A673 (cell line): ENCODE results near the gene IMMP2L. TPM values are rescaled to one million over a fixed set of nuclear protein-coding genes. Genes with fewer than 3 reads are reported as not detected.
"Not testable (repeated sequence)": the region's sequence is repeated elsewhere in the genome, so short reads cannot be mapped to it uniquely, and the experiment has no call there.

ENCODE experiments used
- BruUV-seq: library from RNA; stranded (reverse); fragments of 400-500 nt; replicated peaks from 2 replicates; lab custom pipeline; 2021; lab: Mats Ljungman, UMichigan
- CTCF ChIA-PET: fragments of 300-600 bp; sonication (Branson Sonifier 250); formaldehyde crosslinking; loops from one replicate; lab custom pipeline; 2022; ENCODE audit warnings: antibody characterized with exemption; lab: Charles Lee
- POLR2A ChIA-PET: fragments of 300-600 bp; sonication (Branson Sonifier 250); formaldehyde crosslinking; loops from one replicate; lab custom pipeline; 2022; ENCODE audit warnings: antibody characterized with exemption; ENCODE audit not compliant: low non-redundant PET; lab: Charles Lee
- DNase-seq: peaks from one replicate; pipeline ENCODE4 v3.0.0-alpha.2; 2015; ENCODE audit warnings: low spot score
- H3K27ac ChIP-seq: fragments of 200-600 bp; sonication (generic); 2 replicates; pipeline ENCODE4 v1.5.1; 2016; ENCODE audit warnings: mixed run types, low read depth, mild to moderate bottlenecking, mixed read lengths, antibody characterized with exemption, low read length; ENCODE audit not compliant: poor library complexity, severe bottlenecking
- H3K27me3 ChIP-seq: fragments of 200-600 bp; sonication (generic); replicated peaks from 2 replicates; pipeline ENCODE4 v1.6.1; 2017; ENCODE audit warnings: mixed run types, low read depth, mild to moderate bottlenecking, mixed read lengths, antibody characterized with exemption, low read length; ENCODE audit not compliant: insufficient read depth, poor library complexity
- H3K36me3 ChIP-seq: fragments of 200-600 bp; sonication (generic); 2 replicates; pipeline ENCODE4 v1.6.1; 2016; ENCODE audit warnings: mixed run types, mild to moderate bottlenecking, mixed read lengths, antibody characterized with exemption, low read length; ENCODE audit not compliant: insufficient read depth, poor library complexity, severe bottlenecking
- H3K4me1 ChIP-seq: fragments of 200-600 bp; sonication (generic); 2 replicates; pipeline ENCODE4 v1.6.1; 2017; ENCODE audit warnings: mixed run types, mild to moderate bottlenecking, mixed read lengths, antibody characterized with exemption, low read length; ENCODE audit not compliant: insufficient read depth, poor library complexity, severe bottlenecking
- H3K4me3 ChIP-seq: fragments of 200-600 bp; sonication (generic); 2 replicates; pipeline ENCODE4 v1.5.1; 2016; ENCODE audit warnings: low read depth, mixed run types, mild to moderate bottlenecking, mixed read lengths, low read length; ENCODE audit not compliant: poor library complexity, severe bottlenecking
- H3K9me3 ChIP-seq: fragments of 200-600 bp; sonication (generic); 2 replicates; pipeline ENCODE4 v1.6.1; 2016; ENCODE audit warnings: mixed run types, low read depth, mild to moderate bottlenecking, mixed read lengths, antibody characterized with exemption, low read length; ENCODE audit not compliant: poor library complexity, severe bottlenecking
- EZH2 ChIP-seq: fragments of 200-600 bp; sonication (generic); IDR thresholded peaks from 2 replicates; pipeline ENCODE4 v1.6.1; 2017; ENCODE audit warnings: borderline replicate concordance, low read depth, mild to moderate bottlenecking, mixed read lengths, antibody characterized with exemption, low read length; ENCODE audit not compliant: poor library complexity, severe bottlenecking
- intact Hi-C: fragments of 100-400 bp; cut with micrococcal nuclease; formaldehyde crosslinking; loops from one replicate; pipeline ENCODE4 v1.10.0; 2022; ENCODE audit not compliant: unreplicated experiment
- total RNA-seq: library from RNA; stranded (reverse); gene quantifications from 2 replicates; pipeline ENCODE4 v1.2.3, GENCODE V29; 2021
- TF ChIP-seq, protein P1 (sequence below): fragments of 300-800, 200-600 bp; sonication (generic); conservative IDR thresholded peaks from 2 replicates; pipeline ENCODE4 v1.5.1; 2017; ENCODE audit warnings: low read depth, mild to moderate bottlenecking, antibody characterized with exemption, low read length, moderate library complexity, mixed read lengths

Gene IMMP2L
- total RNA-seq, 1 experiment from 2014 or later = 10.0 TPM

DNA sequence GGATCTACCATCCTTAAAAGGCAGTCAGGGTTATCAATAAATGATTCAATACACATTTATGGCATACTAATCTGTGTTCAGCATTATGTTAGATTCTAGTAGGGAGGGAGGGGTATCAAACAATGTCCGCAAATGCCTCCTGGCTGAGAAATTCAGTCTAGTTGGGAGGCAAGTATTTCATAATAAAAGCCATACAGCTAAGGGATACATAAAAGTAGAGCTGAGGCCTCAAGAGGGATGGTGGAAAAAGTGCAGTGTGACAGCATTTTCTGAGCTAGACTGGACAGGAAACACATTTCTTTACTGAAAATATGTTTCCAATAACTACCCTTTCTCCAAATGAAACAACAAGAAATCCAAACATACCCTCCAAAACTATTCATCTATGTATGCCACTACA is 624.1 kb downstream of the IMMP2L start:
- H3K4me3 ChIP-seq = no peak overlapping the region
- no peak for DNase-seq
- no peak for TF ChIP-seq EZH2
- TF ChIP-seq, protein P1, sequence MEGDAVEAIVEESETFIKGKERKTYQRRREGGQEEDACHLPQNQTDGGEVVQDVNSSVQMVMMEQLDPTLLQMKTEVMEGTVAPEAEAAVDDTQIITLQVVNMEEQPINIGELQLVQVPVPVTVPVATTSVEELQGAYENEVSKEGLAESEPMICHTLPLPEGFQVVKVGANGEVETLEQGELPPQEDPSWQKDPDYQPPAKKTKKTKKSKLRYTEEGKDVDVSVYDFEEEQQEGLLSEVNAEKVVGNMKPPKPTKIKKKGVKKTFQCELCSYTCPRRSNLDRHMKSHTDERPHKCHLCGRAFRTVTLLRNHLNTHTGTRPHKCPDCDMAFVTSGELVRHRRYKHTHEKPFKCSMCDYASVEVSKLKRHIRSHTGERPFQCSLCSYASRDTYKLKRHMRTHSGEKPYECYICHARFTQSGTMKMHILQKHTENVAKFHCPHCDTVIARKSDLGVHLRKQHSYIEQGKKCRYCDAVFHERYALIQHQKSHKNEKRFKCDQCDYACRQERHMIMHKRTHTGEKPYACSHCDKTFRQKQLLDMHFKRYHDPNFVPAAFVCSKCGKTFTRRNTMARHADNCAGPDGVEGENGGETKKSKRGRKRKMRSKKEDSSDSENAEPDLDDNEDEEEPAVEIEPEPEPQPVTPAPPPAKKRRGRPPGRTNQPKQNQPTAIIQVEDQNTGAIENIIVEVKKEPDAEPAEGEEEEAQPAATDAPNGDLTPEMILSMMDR = no peak
- intact Hi-C loops = no loop called here
- no peaks in the 10 kb centered on the region for H3K9me3 ChIP-seq
- no TSS peak for BruUV-seq
- POLR2A ChIA-PET = no interaction called here
- H3K4me1 ChIP-seq = no peaks in the 10 kb centered on the region
- H3K36me3 ChIP-seq = no peaks in the 10 kb centered on the region
- H3K27ac ChIP-seq = no peak overlapping the region
- H3K27me3 ChIP-seq = no peaks in the 10 kb centered on the region
- CTCF ChIA-PET = no interaction called here

DNA sequence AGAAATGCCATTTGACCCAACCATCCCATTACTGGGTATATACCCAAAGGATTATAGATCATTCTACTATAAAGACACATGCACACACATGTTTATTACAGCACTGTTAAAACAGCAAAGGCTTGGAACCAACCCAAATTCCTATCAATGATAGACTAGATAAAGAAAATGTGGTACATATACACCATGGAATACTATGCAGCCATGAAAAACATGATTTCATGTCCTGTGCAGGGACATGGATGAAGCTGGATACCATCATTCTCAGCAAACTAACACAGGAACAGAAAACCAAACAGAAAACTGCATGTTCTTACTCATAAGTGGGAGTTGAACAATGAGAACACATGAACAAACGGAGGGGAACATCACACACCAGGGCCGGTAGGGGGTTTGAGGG is 625.6 kb downstream of the IMMP2L start:
- H3K27me3 ChIP-seq, H3K4me1 ChIP-seq, H3K27ac ChIP-seq, H3K9me3 ChIP-seq, intact Hi-C loops, CTCF ChIA-PET, H3K4me3 ChIP-seq, BruUV-seq, DNase-seq, H3K36me3 ChIP-seq, POLR2A ChIA-PET: not testable (repeated sequence)

DNA sequence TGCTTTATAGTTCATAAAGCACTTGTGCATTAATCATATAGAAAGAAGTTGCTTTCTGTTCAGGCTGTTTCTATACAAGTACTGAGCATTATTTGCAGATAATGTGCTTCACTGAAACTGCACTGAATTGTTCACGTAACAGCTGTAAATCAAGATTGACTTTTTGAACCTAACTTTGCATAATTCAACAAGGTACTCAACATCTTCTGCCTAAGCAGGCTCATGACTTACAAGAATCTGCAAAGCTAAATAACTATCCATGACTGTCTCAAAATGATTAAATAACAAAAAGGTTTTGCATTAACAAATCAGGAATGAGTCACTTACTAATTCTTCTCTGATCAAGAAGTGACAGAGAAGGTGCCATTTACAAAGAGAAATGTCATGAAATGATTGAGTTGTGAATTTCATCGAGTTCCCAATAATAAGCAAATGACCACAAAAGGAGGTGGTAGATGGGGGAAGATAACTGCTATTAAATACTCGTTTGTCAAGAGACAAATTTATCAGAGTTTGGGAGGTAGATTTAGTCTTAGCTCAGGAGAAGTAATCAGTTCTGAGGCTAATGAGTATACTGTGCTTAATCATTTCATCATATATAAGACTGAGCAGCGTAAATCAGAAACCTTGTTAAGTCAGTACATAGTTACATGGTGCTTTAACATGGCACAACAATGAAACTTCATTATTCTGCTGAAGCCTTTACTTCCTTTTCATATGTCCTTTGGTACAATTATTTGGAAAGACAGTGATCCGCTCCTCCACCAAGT is 632.6 kb downstream of the IMMP2L start:
- CTCF ChIA-PET = no interaction called here
- Histone ChIP-seq H3K27me3 (no peaks in the 10 kb centered on the region), H3K9me3 (no peaks in the 10 kb centered on the region), H3K4me3 (no peak overlapping the region), H3K36me3 (no peaks in the 10 kb centered on the region), H3K4me1 (no peaks in the 10 kb centered on the region), H3K27ac (no peak overlapping the region)
- no TSS peak for BruUV-seq
- TF ChIP-seq EZH2 = no peak
- TF ChIP-seq, protein P1 = no peak
- intact Hi-C loops = no loop called here
- no peak for DNase-seq
- POLR2A ChIA-PET = no interaction called here

DNA sequence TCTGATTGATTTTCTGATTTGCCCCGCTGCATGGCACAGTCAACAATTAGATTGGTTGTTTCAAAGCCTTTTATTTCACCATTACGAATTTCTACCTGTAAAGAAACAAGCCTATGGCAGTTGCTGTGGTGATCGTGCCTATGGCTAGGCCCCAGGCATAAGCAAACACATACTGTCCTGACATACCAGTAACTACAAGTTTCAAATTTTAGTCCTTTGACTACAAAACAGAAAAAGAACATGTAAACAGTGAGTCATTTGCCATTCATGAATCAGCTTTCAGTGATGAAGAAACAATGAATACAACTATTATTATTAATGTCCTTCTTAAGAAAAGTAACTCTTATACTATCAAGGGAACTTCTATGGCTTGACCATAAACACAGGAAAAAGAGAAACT is 639.4 kb downstream of the IMMP2L start:
- H3K27ac ChIP-seq = no peak overlapping the region
- no TSS peak for BruUV-seq
- intact Hi-C loops = no loop called here
- H3K27me3 ChIP-seq = no peaks in the 10 kb centered on the region
- H3K9me3 ChIP-seq = no peaks in the 10 kb centered on the region
- CTCF ChIA-PET = no interaction called here
- no peak overlapping the region for H3K4me3 ChIP-seq
- POLR2A ChIA-PET = no interaction called here
- no peaks in the 10 kb centered on the region for H3K36me3 ChIP-seq
- H3K4me1 ChIP-seq = no peaks in the 10 kb centered on the region
- no peak for TF ChIP-seq EZH2
- TF ChIP-seq, protein P1 = no peak
- DNase-seq = no peak
